PC-3 (cell line): Measurements from ENCODE around the gene RMDN2.

ENCODE experiments used
- EZH2phosphoT487 ChIP-seq: fragments of 300-600 bp; sonication (generic); IDR thresholded peaks from 2 replicates; pipeline ENCODE4 v1.6.1; 2018; ENCODE audit warnings: mild to moderate bottlenecking, antibody characterized with exemption, low read length, borderline replicate concordance
- TF ChIP-seq, protein P1 (sequence below): fragments of 300-600 bp; sonication (generic); conservative IDR thresholded peaks from 2 replicates; pipeline ENCODE4 v1.5.1; 2017; ENCODE audit warnings: antibody characterized with exemption, low read depth, mild to moderate bottlenecking, low read length

DNA sequence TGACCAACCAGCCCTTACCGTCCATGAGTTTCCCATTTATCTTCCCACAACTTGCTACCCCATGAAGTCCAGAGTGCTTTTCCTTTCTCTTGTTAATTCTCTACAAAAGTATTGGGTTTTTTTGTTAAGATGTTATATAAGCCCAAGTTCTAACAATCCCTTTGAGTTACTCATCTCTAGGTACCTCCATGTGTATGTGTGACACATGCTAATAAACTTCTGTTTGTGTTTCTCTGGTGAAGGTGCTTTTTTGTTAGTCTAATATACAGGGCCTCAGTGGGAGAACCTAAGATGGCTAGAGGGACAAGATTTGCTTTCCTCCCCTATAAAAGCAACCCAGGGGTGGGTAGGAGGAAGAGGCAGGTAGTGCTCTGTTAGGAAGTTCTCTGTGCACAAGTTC lies 31.8 kb upstream of the RMDN2 start:
- TF ChIP-seq, protein P1, sequence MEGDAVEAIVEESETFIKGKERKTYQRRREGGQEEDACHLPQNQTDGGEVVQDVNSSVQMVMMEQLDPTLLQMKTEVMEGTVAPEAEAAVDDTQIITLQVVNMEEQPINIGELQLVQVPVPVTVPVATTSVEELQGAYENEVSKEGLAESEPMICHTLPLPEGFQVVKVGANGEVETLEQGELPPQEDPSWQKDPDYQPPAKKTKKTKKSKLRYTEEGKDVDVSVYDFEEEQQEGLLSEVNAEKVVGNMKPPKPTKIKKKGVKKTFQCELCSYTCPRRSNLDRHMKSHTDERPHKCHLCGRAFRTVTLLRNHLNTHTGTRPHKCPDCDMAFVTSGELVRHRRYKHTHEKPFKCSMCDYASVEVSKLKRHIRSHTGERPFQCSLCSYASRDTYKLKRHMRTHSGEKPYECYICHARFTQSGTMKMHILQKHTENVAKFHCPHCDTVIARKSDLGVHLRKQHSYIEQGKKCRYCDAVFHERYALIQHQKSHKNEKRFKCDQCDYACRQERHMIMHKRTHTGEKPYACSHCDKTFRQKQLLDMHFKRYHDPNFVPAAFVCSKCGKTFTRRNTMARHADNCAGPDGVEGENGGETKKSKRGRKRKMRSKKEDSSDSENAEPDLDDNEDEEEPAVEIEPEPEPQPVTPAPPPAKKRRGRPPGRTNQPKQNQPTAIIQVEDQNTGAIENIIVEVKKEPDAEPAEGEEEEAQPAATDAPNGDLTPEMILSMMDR = no peak
- TF ChIP-seq EZH2phosphoT487 = no peak
